ENCODE data around the gene TMEM91. TPM values are rescaled to one million over a fixed set of nuclear protein-coding genes. Genes with fewer than 3 reads are reported as not detected.

Gene TMEM91
- total and polyA plus RNA-seq, 9 of the 15 experiments (the other 6 are each of a cell fraction or from before 2014, with no cell fraction given): 1.2 to 5.2 (median 2.7) TPM

DNA sequence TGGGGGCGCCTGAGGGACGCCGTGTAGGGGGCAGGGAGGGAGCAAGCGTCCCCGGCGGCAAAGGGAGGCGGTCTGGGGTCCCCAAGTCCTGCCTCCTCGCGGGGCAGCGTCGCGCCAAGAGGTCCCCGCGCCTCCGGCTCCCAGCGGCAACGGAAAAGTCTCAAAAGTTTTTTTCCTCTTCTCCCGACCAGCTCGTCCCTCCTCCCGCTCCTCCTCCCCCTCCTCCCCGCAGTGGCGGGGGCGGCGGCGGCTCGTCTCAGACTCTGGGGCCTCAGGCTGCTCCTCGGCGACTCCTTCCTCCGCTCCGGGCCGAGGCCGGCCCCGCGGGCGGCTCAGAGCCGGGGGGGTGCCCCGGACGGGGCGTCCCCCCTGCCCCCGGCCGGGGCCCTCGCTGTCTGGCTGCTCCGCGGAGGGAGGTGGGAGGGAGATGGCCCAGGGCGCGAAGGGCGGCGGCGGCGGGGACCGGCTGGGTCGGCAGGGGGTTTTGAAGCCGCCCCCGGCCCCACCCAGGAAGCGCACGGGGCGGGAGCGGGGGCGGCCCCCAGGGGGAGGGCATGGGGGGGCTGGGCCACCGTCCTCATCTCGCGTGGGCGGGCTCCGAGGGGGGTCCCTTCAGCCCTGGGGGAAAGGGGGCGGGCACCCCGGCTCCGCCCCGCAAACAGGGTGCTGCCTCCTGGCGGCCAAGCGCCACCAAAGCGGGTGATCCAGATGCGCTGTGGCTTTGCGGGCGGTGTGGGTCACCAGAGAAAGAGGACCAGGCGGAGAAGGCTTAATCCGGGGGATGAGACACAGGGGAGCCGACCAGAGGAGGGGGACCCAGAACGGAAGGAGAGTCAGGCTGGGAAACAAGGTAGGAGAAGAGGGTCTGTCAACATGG lies 22.6 kb upstream of the TMEM91 start, which contains the start of gene TGFB1 (continued):
- TF ChIP-seq, protein P1, sequence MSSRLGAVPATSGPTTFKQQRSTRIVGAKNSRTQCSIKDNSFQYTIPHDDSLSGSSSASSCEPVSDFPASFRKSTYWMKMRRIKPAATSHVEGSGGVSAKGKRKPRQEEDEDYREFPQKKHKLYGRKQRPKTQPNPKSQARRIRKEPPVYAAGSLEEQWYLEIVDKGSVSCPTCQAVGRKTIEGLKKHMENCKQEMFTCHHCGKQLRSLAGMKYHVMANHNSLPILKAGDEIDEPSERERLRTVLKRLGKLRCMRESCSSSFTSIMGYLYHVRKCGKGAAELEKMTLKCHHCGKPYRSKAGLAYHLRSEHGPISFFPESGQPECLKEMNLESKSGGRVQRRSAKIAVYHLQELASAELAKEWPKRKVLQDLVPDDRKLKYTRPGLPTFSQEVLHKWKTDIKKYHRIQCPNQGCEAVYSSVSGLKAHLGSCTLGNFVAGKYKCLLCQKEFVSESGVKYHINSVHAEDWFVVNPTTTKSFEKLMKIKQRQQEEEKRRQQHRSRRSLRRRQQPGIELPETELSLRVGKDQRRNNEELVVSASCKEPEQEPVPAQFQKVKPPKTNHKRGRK (tag; IDR thresholded peaks at IDR 0.05): no peak
- TF ChIP-seq BMI1 (IDR thresholded peaks at IDR 0.05; ENCODE audit: low read length) (no peak), ZNF282 (CRISPR knock-in tag; IDR thresholded peaks at IDR 0.05) (no peak), FOXP1 (CRISPR knock-in tag; IDR thresholded peaks at IDR 0.05) (no peak), RBM34 (IDR thresholded peaks at IDR 0.05; ENCODE audit: borderline replicate concordance, insufficient read depth, low read length) (no peak), PML (IDR thresholded peaks at IDR 0.05; ENCODE audit: low read length) (no peak), ZNF316 (IDR thresholded peaks at IDR 0.05) (no peak), MAZ (CRISPR knock-in tag; conservative IDR thresholded peaks at IDR 0.05 in 1 of 2, IDR thresholded peaks at IDR 0.05 in 1 of 2) (peak; percentile 92 to 98), HMGN3 (IDR thresholded peaks at IDR 0.05; ENCODE audit: borderline replicate concordance, extremely low read depth, insufficient read length, low read depth, low read length) (peak; percentile 82), LCOR (CRISPR knock-in tag; IDR thresholded peaks at IDR 0.05) (peak; percentile 81), BRD9 (IDR thresholded peaks at IDR 0.05; ENCODE audit: low read depth, partially characterized antibody) (no peak), DACH1 (IDR thresholded peaks at IDR 0.05; ENCODE audit: partially characterized antibody) (no peak), BCOR (IDR thresholded peaks at IDR 0.05) (no peak), BCL6 (CRISPR knock-in tag; IDR thresholded peaks at IDR 0.05) (no peak), ZNF41 (CRISPR knock-in tag; conservative IDR thresholded peaks at IDR 0.05) (no peak), HNRNPL (IDR thresholded peaks at IDR 0.05; ENCODE audit: low read depth, low read length) (0 out of 2 replicates have a peak, but pooled peaks have one; percentile 23), ZNF589 (CRISPR knock-in tag; IDR thresholded peaks at IDR 0.05; ENCODE audit: low read depth) (no peak), ZZZ3 (IDR thresholded peaks at IDR 0.05) (no peak), KAT8 (IDR thresholded peaks at IDR 0.05; ENCODE audit: low read depth) (no peak), ELF4 (CRISPR knock-in tag; IDR thresholded peaks at IDR 0.05) (0 out of 2 replicates have a peak, but pooled peaks have one; percentile 39), CBX8 (IDR thresholded peaks at IDR 0.05; ENCODE audit: borderline replicate concordance, extremely low read depth, low read depth, low read length, poor library complexity, severe bottlenecking) (no peak), NFATC3 (IDR thresholded peaks at IDR 0.05) (no peak)
- TF ChIP-seq, protein P2, sequence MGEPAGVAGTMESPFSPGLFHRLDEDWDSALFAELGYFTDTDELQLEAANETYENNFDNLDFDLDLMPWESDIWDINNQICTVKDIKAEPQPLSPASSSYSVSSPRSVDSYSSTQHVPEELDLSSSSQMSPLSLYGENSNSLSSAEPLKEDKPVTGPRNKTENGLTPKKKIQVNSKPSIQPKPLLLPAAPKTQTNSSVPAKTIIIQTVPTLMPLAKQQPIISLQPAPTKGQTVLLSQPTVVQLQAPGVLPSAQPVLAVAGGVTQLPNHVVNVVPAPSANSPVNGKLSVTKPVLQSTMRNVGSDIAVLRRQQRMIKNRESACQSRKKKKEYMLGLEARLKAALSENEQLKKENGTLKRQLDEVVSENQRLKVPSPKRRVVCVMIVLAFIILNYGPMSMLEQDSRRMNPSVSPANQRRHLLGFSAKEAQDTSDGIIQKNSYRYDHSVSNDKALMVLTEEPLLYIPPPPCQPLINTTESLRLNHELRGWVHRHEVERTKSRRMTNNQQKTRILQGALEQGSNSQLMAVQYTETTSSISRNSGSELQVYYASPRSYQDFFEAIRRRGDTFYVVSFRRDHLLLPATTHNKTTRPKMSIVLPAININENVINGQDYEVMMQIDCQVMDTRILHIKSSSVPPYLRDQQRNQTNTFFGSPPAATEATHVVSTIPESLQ (CRISPR knock-in tag; IDR thresholded peaks at IDR 0.05): peak; percentile 81
- TF ChIP-seq, protein P3, sequence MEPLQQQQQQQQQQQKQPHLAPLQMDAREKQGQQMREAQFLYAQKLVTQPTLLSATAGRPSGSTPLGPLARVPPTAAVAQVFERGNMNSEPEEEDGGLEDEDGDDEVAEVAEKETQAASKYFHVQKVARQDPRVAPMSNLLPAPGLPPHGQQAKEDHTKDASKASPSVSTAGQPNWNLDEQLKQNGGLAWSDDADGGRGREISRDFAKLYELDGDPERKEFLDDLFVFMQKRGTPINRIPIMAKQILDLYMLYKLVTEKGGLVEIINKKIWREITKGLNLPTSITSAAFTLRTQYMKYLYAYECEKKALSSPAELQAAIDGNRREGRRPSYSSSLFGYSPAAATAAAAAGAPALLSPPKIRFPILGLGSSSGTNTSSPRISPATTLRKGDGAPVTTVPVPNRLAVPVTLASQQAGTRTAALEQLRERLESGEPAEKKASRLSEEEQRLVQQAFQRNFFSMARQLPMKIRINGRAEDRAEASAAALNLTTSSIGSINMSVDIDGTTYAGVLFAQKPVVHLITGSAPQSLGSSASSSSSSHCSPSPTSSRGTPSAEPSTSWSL (CRISPR knock-in tag; IDR thresholded peaks at IDR 0.05; ENCODE audit: borderline replicate concordance): no peak

Data from K562 (cell line).